Memory B cell (primary cell): ENCODE measurements around the gene SUPT4H1.

Experiments
- ATAC-seq: fragments of 150-1000 bp; cut with Tn5 transposase; 2 replicates; pipeline ENCODE4 v1.10.0; 2021; ENCODE audit warnings: low read depth, mild to moderate bottlenecking, moderate library complexity
- DNase-seq, 2 donors: peaks; one replicate each; pipeline ENCODE4 v3.0.0; 2022; ENCODE audit warnings: low spot score in 2 of 2
- H3K27ac Mint-ChIP-seq: one replicate; pipeline ENCODE4 v1.8.0; 2022; ENCODE audit warnings: mild to moderate bottlenecking, moderate library complexity, mixed read lengths
- H3K27me3 Mint-ChIP-seq: one replicate; pipeline ENCODE4 v1.8.0; 2022; ENCODE audit warnings: mixed read lengths
- H3K36me3 Mint-ChIP-seq: one replicate; pipeline ENCODE4 v1.8.0; 2022; ENCODE audit warnings: mild to moderate bottlenecking, mixed read lengths
- H3K4me1 Mint-ChIP-seq: one replicate; pipeline ENCODE4 v1.8.0; 2022; ENCODE audit warnings: mixed read lengths
- H3K4me3 Mint-ChIP-seq: one replicate; pipeline ENCODE4 v1.8.0; 2022; ENCODE audit warnings: mild to moderate bottlenecking, moderate library complexity, mixed read lengths
- H3K9me3 Mint-ChIP-seq: one replicate; pipeline ENCODE4 v1.8.0; 2022; ENCODE audit warnings: mixed read lengths

Gene SUPT4H1

GRCh38 chr17:58375811-58376210, 23.8 kb upstream of the SUPT4H1 start:
- Mint-ChIP-seq H3K4me3 (no peak overlapping the region), H3K27me3 (no peaks in the 10 kb centered on the region), H3K9me3 (no peaks in the 10 kb centered on the region), H3K36me3 (no peaks in the 10 kb centered on the region), H3K27ac (no peak overlapping the region), H3K4me1 (peaks cover 3% of the 10 kb centered on the region)
- DNase-seq (no peak), ATAC-seq (no peak)

GRCh38 chr17:58375256-58375655, 23.3 kb upstream of the SUPT4H1 start:
- Mint-ChIP-seq H3K27ac (no peak overlapping the region), H3K4me3 (no peak overlapping the region), H3K4me1 (peaks cover 4% of the 10 kb centered on the region), H3K27me3 (no peaks in the 10 kb centered on the region), H3K9me3 (no peaks in the 10 kb centered on the region), H3K36me3 (no peaks in the 10 kb centered on the region)
- peak; percentile 39 for ATAC-seq
- no peak for DNase-seq

GRCh38 chr17:58373923-58374322, 21.9 kb upstream of the SUPT4H1 start:
- H3K4me1 Mint-ChIP-seq, result peaks cover 13% of the 10 kb centered on the region
- no peaks in the 10 kb centered on the region for H3K36me3 Mint-ChIP-seq
- no peak for DNase-seq
- ATAC-seq, result no peak
- H3K27ac Mint-ChIP-seq, result no peak overlapping the region
- no peaks in the 10 kb centered on the region for H3K27me3 Mint-ChIP-seq
- no peak overlapping the region for H3K4me3 Mint-ChIP-seq
- H3K9me3 Mint-ChIP-seq, result no peaks in the 10 kb centered on the region

GRCh38 chr17:58373003-58373402, 21.0 kb upstream of the SUPT4H1 start:
- Mint-ChIP-seq H3K36me3 (no peaks in the 10 kb centered on the region), H3K4me1 (peaks cover 14% of the 10 kb centered on the region), H3K27ac (no peak overlapping the region), H3K4me3 (no peak overlapping the region), H3K9me3 (no peaks in the 10 kb centered on the region), H3K27me3 (no peaks in the 10 kb centered on the region)
- ATAC-seq, result no peak
- DNase-seq, result no peak

GRCh38 chr17:58371300-58371950, 19.4 kb upstream of the SUPT4H1 start:
- Mint-ChIP-seq H3K4me3 (no peak overlapping the region), H3K4me1 (peaks cover 12% of the 10 kb centered on the region), H3K36me3 (no peaks in the 10 kb centered on the region), H3K9me3 (no peaks in the 10 kb centered on the region), H3K27ac (no peak overlapping the region), H3K27me3 (no peaks in the 10 kb centered on the region)
- no peak for ATAC-seq
- DNase-seq, result no peak

GRCh38 chr17:58370716-58371115, 18.7 kb upstream of the SUPT4H1 start:
- Mint-ChIP-seq H3K36me3 (no peaks in the 10 kb centered on the region), H3K27ac (no peak overlapping the region), H3K4me1 (peaks cover 12% of the 10 kb centered on the region), H3K9me3 (no peaks in the 10 kb centered on the region), H3K27me3 (no peaks in the 10 kb centered on the region), H3K4me3 (peak overlapping the region; percentile 21)
- DNase-seq, result no peak
- no peak for ATAC-seq

GRCh38 chr17:58370309-58370708, 18.3 kb upstream of the SUPT4H1 start:
- H3K4me1 Mint-ChIP-seq, result peaks cover 12% of the 10 kb centered on the region
- H3K36me3 Mint-ChIP-seq, result no peaks in the 10 kb centered on the region
- H3K9me3 Mint-ChIP-seq, result no peaks in the 10 kb centered on the region
- H3K4me3 Mint-ChIP-seq, result peak overlapping the region; percentile 21
- no peaks in the 10 kb centered on the region for H3K27me3 Mint-ChIP-seq
- no peak for ATAC-seq
- no peak overlapping the region for H3K27ac Mint-ChIP-seq
- DNase-seq, result no peak

- DNase-seq (no peak), ATAC-seq (peak; percentile 37)
- Mint-ChIP-seq H3K36me3 (no peaks in the 10 kb centered on the region), H3K4me1 (peaks cover 12% of the 10 kb centered on the region), H3K27ac (peak overlapping the region; percentile 51), H3K27me3 (no peaks in the 10 kb centered on the region), H3K4me3 (no peak overlapping the region), H3K9me3 (no peaks in the 10 kb centered on the region)
Observed at GRCh38 chr17:58369214-58370031, 17.4 kb upstream of the SUPT4H1 start.

GRCh38 chr17:58368860-58369213, 16.8 kb upstream of the SUPT4H1 start:
- Mint-ChIP-seq H3K27me3 (no peaks in the 10 kb centered on the region), H3K27ac (no peak overlapping the region), H3K36me3 (no peaks in the 10 kb centered on the region), H3K4me1 (peaks cover 14% of the 10 kb centered on the region), H3K9me3 (no peaks in the 10 kb centered on the region), H3K4me3 (no peak overlapping the region)
- no peak for DNase-seq
- peak; percentile 66 for ATAC-seq

- H3K9me3 Mint-ChIP-seq, result no peaks in the 10 kb centered on the region
- H3K27ac Mint-ChIP-seq, result no peak overlapping the region
- DNase-seq (no peak), ATAC-seq (no peak)
- no peak overlapping the region for H3K4me3 Mint-ChIP-seq
- no peaks in the 10 kb centered on the region for H3K27me3 Mint-ChIP-seq
- no peaks in the 10 kb centered on the region for H3K36me3 Mint-ChIP-seq
- H3K4me1 Mint-ChIP-seq, result peaks cover 14% of the 10 kb centered on the region
Observed at GRCh38 chr17:58367461-58367860, 15.5 kb upstream of the SUPT4H1 start.

GRCh38 chr17:58365980-58366595, 14.1 kb upstream of the SUPT4H1 start:
- no peak overlapping the region for H3K27ac Mint-ChIP-seq
- H3K4me3 Mint-ChIP-seq, result no peak overlapping the region
- no peaks in the 10 kb centered on the region for H3K9me3 Mint-ChIP-seq
- H3K36me3 Mint-ChIP-seq, result peaks cover 2% of the 10 kb centered on the region
- no peaks in the 10 kb centered on the region for H3K27me3 Mint-ChIP-seq
- peaks cover 14% of the 10 kb centered on the region for H3K4me1 Mint-ChIP-seq
- no peak for ATAC-seq
- DNase-seq, result no peak

- ATAC-seq (no peak), DNase-seq (no peak)
- peaks cover 2% of the 10 kb centered on the region for H3K36me3 Mint-ChIP-seq
- peaks cover 12% of the 10 kb centered on the region for H3K4me1 Mint-ChIP-seq
- no peaks in the 10 kb centered on the region for H3K9me3 Mint-ChIP-seq
- no peak overlapping the region for H3K4me3 Mint-ChIP-seq
- no peak overlapping the region for H3K27ac Mint-ChIP-seq
- no peaks in the 10 kb centered on the region for H3K27me3 Mint-ChIP-seq
Observed at GRCh38 chr17:58365185-58365979, 13.4 kb upstream of the SUPT4H1 start.

- Mint-ChIP-seq H3K27me3 (no peaks in the 10 kb centered on the region), H3K9me3 (no peaks in the 10 kb centered on the region), H3K4me1 (peaks cover 8% of the 10 kb centered on the region), H3K4me3 (no peak overlapping the region), H3K27ac (no peak overlapping the region), H3K36me3 (peaks cover 2% of the 10 kb centered on the region)
- ATAC-seq (no peak), DNase-seq (no peak)
Observed at GRCh38 chr17:58364270-58364942, 12.4 kb upstream of the SUPT4H1 start.
